Osteocyte (in vitro differentiated cells): ENCODE measurements around the gene NEK1. TPM values are rescaled to one million over a fixed set of nuclear protein-coding genes. Genes with fewer than 3 reads are reported as not detected.

Source experiments
- DNase-seq: peaks from one replicate; pipeline ENCODE4 v3.0.0; 2021; ENCODE audit warnings: mixed read lengths; ENCODE audit not compliant: unreplicated experiment; ENCODE audit errors: extremely low spot score
- H3K27ac Mint-ChIP-seq: one replicate; pipeline ENCODE4 v1.8.0; 2021; ENCODE audit warnings: mild to moderate bottlenecking, mixed read lengths; ENCODE audit not compliant: unreplicated experiment
- H3K27me3 Mint-ChIP-seq: one replicate; pipeline ENCODE4 v1.8.0; 2021; ENCODE audit warnings: mixed read lengths; ENCODE audit not compliant: unreplicated experiment
- H3K36me3 Mint-ChIP-seq: one replicate; pipeline ENCODE4 v1.8.0; 2021; ENCODE audit warnings: mixed read lengths; ENCODE audit not compliant: unreplicated experiment
- H3K4me1 Mint-ChIP-seq: one replicate; pipeline ENCODE4 v1.8.0; 2021; ENCODE audit warnings: mixed read lengths; ENCODE audit not compliant: unreplicated experiment
- H3K4me3 Mint-ChIP-seq: one replicate; pipeline ENCODE4 v1.8.0; 2021; ENCODE audit warnings: mild to moderate bottlenecking, moderate library complexity, mixed read lengths; ENCODE audit not compliant: unreplicated experiment
- H3K9me3 Mint-ChIP-seq: one replicate; pipeline ENCODE4 v1.8.0; 2021; ENCODE audit warnings: mixed read lengths; ENCODE audit not compliant: unreplicated experiment
- CTCF ChIP-seq: fragments of 200-600 bp; sonication (generic); IDR thresholded peaks from 2 replicates; pipeline ENCODE4 v1.5.0; 2021; ENCODE audit warnings: antibody characterized with exemption, mild to moderate bottlenecking, moderate library complexity
- total RNA-seq: library from RNA; stranded (reverse); gene quantifications from 2 replicates; pipeline ENCODE4 v1.2.1, GENCODE V29; 2021

Gene NEK1
- total RNA-seq, 1 donor from 2014 or later, result 17.7 TPM

- no peaks in the 10 kb centered on the region for H3K27me3 Mint-ChIP-seq
- peaks cover 3% of the 10 kb centered on the region for H3K4me1 Mint-ChIP-seq
- DNase-seq, result no peak
- H3K36me3 Mint-ChIP-seq, result peaks cover 21% of the 10 kb centered on the region
- H3K9me3 Mint-ChIP-seq, result no peaks in the 10 kb centered on the region
- TF ChIP-seq CTCF, result no peak
- H3K27ac Mint-ChIP-seq, result no peak overlapping the region
- H3K4me3 Mint-ChIP-seq, result no peak overlapping the region
These were observed 22.6 kb upstream of the NEK1 start for GRCh38 chr4:169634975-169635374.

GRCh38 chr4:169632896-169633295 is 20.5 kb upstream of the NEK1 start:
- DNase-seq, result no peak
- H3K4me3 Mint-ChIP-seq, result no peak overlapping the region
- peaks cover 14% of the 10 kb centered on the region for H3K36me3 Mint-ChIP-seq
- TF ChIP-seq CTCF, result no peak
- H3K4me1 Mint-ChIP-seq, result peaks cover 3% of the 10 kb centered on the region
- no peaks in the 10 kb centered on the region for H3K27me3 Mint-ChIP-seq
- no peak overlapping the region for H3K27ac Mint-ChIP-seq
- H3K9me3 Mint-ChIP-seq, result no peaks in the 10 kb centered on the region

- Mint-ChIP-seq H3K9me3 (no peaks in the 10 kb centered on the region), H3K36me3 (peaks cover 7% of the 10 kb centered on the region), H3K4me1 (peaks cover 3% of the 10 kb centered on the region), H3K4me3 (no peak overlapping the region), H3K27ac (no peak overlapping the region), H3K27me3 (no peaks in the 10 kb centered on the region)
- no peak for TF ChIP-seq CTCF
- DNase-seq, result no peak
These were observed 17.7 kb upstream of the NEK1 start for GRCh38 chr4:169630069-169630468.

GRCh38 chr4:169628579-169628978 is 16.2 kb upstream of the NEK1 start:
- H3K27me3 Mint-ChIP-seq, result no peaks in the 10 kb centered on the region
- H3K36me3 Mint-ChIP-seq, result peaks cover 5% of the 10 kb centered on the region
- peaks cover 5% of the 10 kb centered on the region for H3K4me1 Mint-ChIP-seq

GRCh38 chr4:169627307-169627706 is 14.9 kb upstream of the NEK1 start:
- DNase-seq, result no peak
- Mint-ChIP-seq H3K9me3 (no peaks in the 10 kb centered on the region), H3K4me3 (no peak overlapping the region), H3K27me3 (no peaks in the 10 kb centered on the region), H3K4me1 (peaks cover 14% of the 10 kb centered on the region), H3K27ac (no peak overlapping the region), H3K36me3 (peaks cover 5% of the 10 kb centered on the region)
- TF ChIP-seq CTCF, result no peak

More at GRCh38 chr4:169628579-169628978, 16.2 kb upstream of the NEK1 start:
- Mint-ChIP-seq H3K4me3 (no peak overlapping the region), H3K27ac (no peak overlapping the region), H3K9me3 (no peaks in the 10 kb centered on the region)
- DNase-seq, result no peak
- TF ChIP-seq CTCF, result no peak
